GM12878 (cell line): ENCODE measurements around the gene FCHSD2. TPM values are rescaled to one million over a fixed set of nuclear protein-coding genes. Genes with fewer than 3 reads are reported as not detected.

Source experiments
- ATAC-seq: fragments of 200-7000 bp; cut with Tn5 transposase; 3 replicates; pipeline ENCODE4 v1.9.1; 2020; ENCODE audit warnings: mild to moderate bottlenecking, moderate library complexity
- BruUV-seq: library from RNA; stranded (reverse); fragments of 400-500 nt; replicated peaks from 2 replicates; lab custom pipeline; 2021; lab: Mats Ljungman, UMichigan
- CTCF ChIA-PET: fragments of 300-600 bp; sonication (Branson Sonifier 250); formaldehyde crosslinking; extraction: SDS; loops from one replicate; lab custom pipeline; 2021; ENCODE audit warnings: inconsistent platforms; lab: Yijun Ruan, JAX
- POLR2A ChIA-PET: fragments of 350-600 bp; formaldehyde crosslinking; extraction: SDS; loops from one replicate; lab custom pipeline; 2021; ENCODE audit warnings: inconsistent platforms; lab: Charles Lee
- RAD21 ChIA-PET: fragments of 300-600 bp; sonication (Branson Sonifier 250); formaldehyde crosslinking; loops from one replicate; lab custom pipeline; 2023; ENCODE audit warnings: antibody characterized with exemption; ENCODE audit not compliant: unreplicated experiment; lab: Charles Lee
- SMC1A ChIA-PET: fragments of 300-600 bp; sonication (Branson Sonifier 250); formaldehyde crosslinking; loops from one replicate; lab custom pipeline; 2023; ENCODE audit not compliant: unreplicated experiment, uncharacterized antibody; lab: Charles Lee
- DNase-seq: peaks from one replicate; pipeline ENCODE4 v3.0.0-alpha.2; 2011; ENCODE audit warnings: low read depth, low spot score
- FAIRE-seq: peaks from 3 replicates; lab custom pipeline; 2011; peaks lifted over from hg19 to GRCh38; lab: Jason Lieb, UNC
- H2AFZ ChIP-seq: 2 replicates; pipeline ENCODE4 v1.6.0; 2011; ENCODE audit warnings: low read depth, low read length, control low read depth; ENCODE audit not compliant: control insufficient read depth
- H3K27ac ChIP-seq: 2 replicates; pipeline ENCODE4 v1.5.1; 2011; ENCODE audit warnings: control low read depth; ENCODE audit not compliant: control insufficient read depth, insufficient read depth
- H3K27me3 ChIP-seq, 2 experiments: replicated peaks in 1 of 2; 2 replicates each; pipeline versions ENCODE4 v1.6.0 to v1.6.1; 2011; ENCODE audit warnings: low read length in 1 of 2; ENCODE audit not compliant: control insufficient read depth in 2 of 2, insufficient read depth in 2 of 2
- H3K36me3 ChIP-seq, 2 experiments: 2 replicates each; pipeline ENCODE4 v1.5.1; 2011; ENCODE audit warnings: low read length in 1 of 2; ENCODE audit not compliant: control insufficient read depth in 2 of 2, insufficient read depth in 2 of 2
- H3K4me1 ChIP-seq: 2 replicates; pipeline ENCODE4 v1.6.1; 2011; ENCODE audit warnings: mild to moderate bottlenecking, low read length, moderate library complexity, mixed read lengths; ENCODE audit not compliant: control insufficient read depth, insufficient read depth
- H3K4me2 ChIP-seq: 2 replicates; pipeline ENCODE4 v1.6.0; 2011; ENCODE audit warnings: control low read depth; ENCODE audit not compliant: control insufficient read depth, insufficient read depth
- H3K4me3 ChIP-seq: fragments of 200-600 bp; sonication (generic); 2 replicates; pipeline ENCODE4 v1.5.1; 2016
- H3K79me2 ChIP-seq: 2 replicates; pipeline ENCODE4 v1.6.0; 2011; ENCODE audit warnings: low read length; ENCODE audit not compliant: control insufficient read depth, insufficient read depth
- H3K9ac ChIP-seq: 2 replicates; pipeline ENCODE4 v1.8.0; 2011; ENCODE audit warnings: low read length, control low read depth, mixed read lengths; ENCODE audit not compliant: control insufficient read depth, insufficient read depth
- H3K9me3 ChIP-seq: replicated peaks from 3 replicates; pipeline ENCODE4 v1.5.1; 2011; ENCODE audit warnings: mild to moderate bottlenecking, low read length; ENCODE audit not compliant: control insufficient read depth, insufficient read depth
- H4K20me1 ChIP-seq: 2 replicates; pipeline ENCODE4 v1.6.0; 2011; ENCODE audit not compliant: control insufficient read depth, insufficient read depth
- ATF7 ChIP-seq: fragments of 450-650 bp; IDR thresholded peaks from 2 replicates; pipeline ENCODE4 v1.6.1; 2016; ENCODE audit warnings: low read depth, mild to moderate bottlenecking
- BRCA1 ChIP-seq: IDR thresholded peaks from 2 replicates; pipeline ENCODE4 v1.6.1; 2011; ENCODE audit warnings: low read depth, low read length, improper control_type of control experiment
- EGR1 ChIP-seq, 2 experiments: IDR thresholded peaks; 1 replicate in 1 of 2; 2 replicates in 1 of 2; pipeline ENCODE4 v1.6.1; 2011 to 2012; ENCODE audit warnings: low read depth in 2 of 2, low read length in 2 of 2, borderline replicate concordance in 1 of 2, mild to moderate bottlenecking in 1 of 2, moderate library complexity in 1 of 2
- GABPA ChIP-seq: IDR thresholded peaks from 2 replicates; pipeline ENCODE4 v1.6.1; 2014; ENCODE audit warnings: antibody characterized with exemption, low read depth, mild to moderate bottlenecking, inconsistent platforms
- IKZF2 ChIP-seq, 2 experiments: fragments of 450-650 bp; IDR thresholded peaks; 2 replicates each; pipeline ENCODE4 v1.6.1; 2017; ENCODE audit warnings: mild to moderate bottlenecking in 2 of 2, moderate library complexity in 2 of 2
- NFIC ChIP-seq: IDR thresholded peaks from 2 replicates; pipeline ENCODE4 v1.6.1; 2012; ENCODE audit warnings: low read depth, mild to moderate bottlenecking, inconsistent platforms, low read length, moderate library complexity
- PAX8 ChIP-seq: fragments of 450-650 bp; IDR thresholded peaks from 2 replicates; pipeline ENCODE4 v1.6.1; 2017; ENCODE audit warnings: mild to moderate bottlenecking, moderate library complexity
- POLR2A ChIP-seq: IDR thresholded peaks from 2 replicates; pipeline ENCODE4 v1.6.1; 2011; ENCODE audit warnings: low read depth, mild to moderate bottlenecking, low read length
- SMARCA5 ChIP-seq: fragments of 450-650 bp; IDR thresholded peaks from 2 replicates; pipeline ENCODE4 v1.6.1; 2017; ENCODE audit warnings: mild to moderate bottlenecking
- SPI1 ChIP-seq: IDR thresholded peaks from 2 replicates; pipeline ENCODE4 v1.6.1; 2011; ENCODE audit warnings: low read depth, mild to moderate bottlenecking, low read length, moderate library complexity, borderline replicate concordance; ENCODE audit not compliant: insufficient read depth
- SUZ12 ChIP-seq: fragments of 200-600 bp; sonication (generic); IDR thresholded peaks from one replicate; pipeline ENCODE4 v1.6.1; 2018; ENCODE audit warnings: antibody characterized with exemption, mild to moderate bottlenecking; ENCODE audit not compliant: unreplicated experiment
- TCF7 ChIP-seq: IDR thresholded peaks from 2 replicates; pipeline ENCODE4 v1.6.1; 2014; ENCODE audit warnings: antibody characterized with exemption, borderline replicate concordance
- ZNF274 ChIP-seq: IDR thresholded peaks from one replicate; pipeline ENCODE4 v1.8.0; 2011; ENCODE audit not compliant: insufficient read length, insufficient read depth
- ZZZ3 ChIP-seq: IDR thresholded peaks from 2 replicates; pipeline ENCODE4 v1.6.1; 2011; ENCODE audit warnings: low read depth; ENCODE audit not compliant: control insufficient read depth, insufficient read length
- WGBS: methylation state at CpG from one replicate; pipeline ENCODE4 v1.1.6; 2016; ENCODE audit warnings: low lambda C conversion rate; ENCODE audit not compliant: insufficient replicate concordance, insufficient coverage; ENCODE audit errors: missing lambda C conversion rate; 5-methylcytosine and 5-hydroxymethylcytosine counted together
- in situ Hi-C: fragments of 300-500 bp; cut with MboI; formaldehyde crosslinking; loops from 9 replicates; pipeline ENCODE4 v1.14.3; 2018; ENCODE audit warnings: mixed read lengths
- intact Hi-C: fragments of 100-400 bp; cut with micrococcal nuclease; formaldehyde crosslinking; loops from one replicate; pipeline ENCODE4 v1.14.2; 2022; ENCODE audit not compliant: unreplicated experiment
- polyA plus RNA-seq, 11 experiments: library from polyadenylated mRNA; depleted of rRNA in 4 of 11; unstranded in 6 of 11; stranded (reverse) in 5 of 11; fragments of >200 nt; fragmentation: Nextera tagmentation in 4 of 11; fragmentation: Illumina TruSeq in 1 of 11; extraction: Ambion mirVana in 4 of 11; extraction: Trizol in 1 of 11; gene quantifications; 1 replicate in 1 of 11; 2 replicates in 10 of 11; pipeline versions ENCODE4 v1.2.1 to v1.2.3, GENCODE V29; 2011 to 2016; ENCODE audit warnings: inconsistent platforms in 2 of 11, missing spikeins in 2 of 11, low read depth in 1 of 11
- total RNA-seq, 4 experiments: library from RNA; depleted of rRNA in 3 of 4; stranded (reverse); fragments of >200 nt in 3 of 4; fragmentation: Illumina TruSeq in 1 of 4; extraction: Trizol in 1 of 4; gene quantifications; 2 replicates each; pipeline versions ENCODE4 v1.2.1 to v1.2.3, GENCODE V29; 2013 to 2021
- TF ChIP-seq, protein P1 (sequence below): IDR thresholded peaks from 2 replicates; pipeline ENCODE4 v1.6.1; 2012; ENCODE audit warnings: low read length, inconsistent platforms
- TF ChIP-seq, protein P2 (sequence below): fragments of 150-350 bp; IDR thresholded peaks from 2 replicates; pipeline ENCODE4 v1.6.1; 2016; ENCODE audit warnings: low read depth, low read length

Gene FCHSD2
- total and polyA plus RNA-seq, 10 of the 15 experiments (the other 5 are each of a cell fraction or from before 2014, with no cell fraction given), result 13.2 to 89.8 (median 47.8) TPM

DNA sequence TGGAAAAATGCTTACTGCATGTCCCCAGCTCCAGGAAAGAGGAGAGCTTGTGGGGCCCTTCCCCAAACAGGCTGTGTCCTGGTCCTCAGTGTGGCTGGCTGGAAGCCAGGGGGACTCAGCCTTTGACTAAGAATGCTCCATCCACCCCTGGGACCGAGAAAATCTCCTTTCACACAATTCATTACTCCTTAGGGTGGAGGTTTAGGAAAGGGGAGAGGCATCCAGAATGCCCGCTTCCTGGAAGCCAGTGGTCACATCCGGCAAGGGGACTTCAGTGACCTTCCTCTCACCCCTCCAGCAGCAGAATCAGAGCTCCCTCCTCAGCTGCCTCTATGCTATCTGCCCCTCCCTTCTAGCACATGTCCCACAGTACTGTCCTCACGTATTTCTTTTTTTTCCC, 306.0 kb downstream of the FCHSD2 start:
- no TSS peak for BruUV-seq
- intact Hi-C loops (no loop called here), in situ Hi-C loops (loop anchor here (25.0 kb wide), 1 partner anchor 351 kb away; no protein-coding TSS in a partner anchor)
- H3K4me3 ChIP-seq, result no peak overlapping the region
- ChIA-PET CTCF (interaction anchor here (1.0 to 3.2 kb wide), 3 partner anchors 42 to 341 kb away, joined by 4 to 14 read pairs (median 4); partner anchors contain the start of gene STARD10), SMC1A (interaction anchor here (0.7 to 8.0 kb wide), 3 partner anchors 111 to 345 kb away, joined by 3 to 65 read pairs (median 4); no protein-coding TSS in a partner anchor), POLR2A (interaction anchor here (0.7 kb wide), 1 partner anchor 173 kb away, joined by 7 read pairs; no protein-coding TSS in a partner anchor), RAD21 (interaction anchor here (0.7 kb wide), 1 partner anchor 345 kb away, joined by 3 read pairs; no protein-coding TSS in a partner anchor)
- peaks cover 26 to 42% of the 10 kb centered on the region in 2 experiments for H3K36me3 ChIP-seq
- H3K27ac ChIP-seq, result no peak overlapping the region
- no peak for FAIRE-seq
- no peak overlapping the region for H3K9ac ChIP-seq
- TF ChIP-seq GABPA, result no peak
- TF ChIP-seq NFIC, result no peak
- no peak for TF ChIP-seq POLR2A
- no peak for TF ChIP-seq ZZZ3
- TF ChIP-seq ATF7, result no peak
- no peak for TF ChIP-seq IKZF2 (IDR thresholded peaks at IDR 0.05)
- TF ChIP-seq SUZ12, result no peak
- TF ChIP-seq, protein P1, sequence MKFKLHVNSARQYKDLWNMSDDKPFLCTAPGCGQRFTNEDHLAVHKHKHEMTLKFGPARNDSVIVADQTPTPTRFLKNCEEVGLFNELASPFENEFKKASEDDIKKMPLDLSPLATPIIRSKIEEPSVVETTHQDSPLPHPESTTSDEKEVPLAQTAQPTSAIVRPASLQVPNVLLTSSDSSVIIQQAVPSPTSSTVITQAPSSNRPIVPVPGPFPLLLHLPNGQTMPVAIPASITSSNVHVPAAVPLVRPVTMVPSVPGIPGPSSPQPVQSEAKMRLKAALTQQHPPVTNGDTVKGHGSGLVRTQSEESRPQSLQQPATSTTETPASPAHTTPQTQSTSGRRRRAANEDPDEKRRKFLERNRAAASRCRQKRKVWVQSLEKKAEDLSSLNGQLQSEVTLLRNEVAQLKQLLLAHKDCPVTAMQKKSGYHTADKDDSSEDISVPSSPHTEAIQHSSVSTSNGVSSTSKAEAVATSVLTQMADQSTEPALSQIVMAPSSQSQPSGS, result no peak
- no peak for TF ChIP-seq ZNF274
- no peak for TF ChIP-seq TCF7
- TF ChIP-seq BRCA1, result no peak
- TF ChIP-seq SMARCA5, result no peak
- no peak for TF ChIP-seq EGR1 (IDR thresholded peaks at IDR 0.05; ENCODE audit: borderline replicate concordance in 1 of 2, low read depth in 2 of 2, low read length in 2 of 2)
- no peak for TF ChIP-seq PAX8
- no peak for TF ChIP-seq SPI1
- TF ChIP-seq, protein P2, sequence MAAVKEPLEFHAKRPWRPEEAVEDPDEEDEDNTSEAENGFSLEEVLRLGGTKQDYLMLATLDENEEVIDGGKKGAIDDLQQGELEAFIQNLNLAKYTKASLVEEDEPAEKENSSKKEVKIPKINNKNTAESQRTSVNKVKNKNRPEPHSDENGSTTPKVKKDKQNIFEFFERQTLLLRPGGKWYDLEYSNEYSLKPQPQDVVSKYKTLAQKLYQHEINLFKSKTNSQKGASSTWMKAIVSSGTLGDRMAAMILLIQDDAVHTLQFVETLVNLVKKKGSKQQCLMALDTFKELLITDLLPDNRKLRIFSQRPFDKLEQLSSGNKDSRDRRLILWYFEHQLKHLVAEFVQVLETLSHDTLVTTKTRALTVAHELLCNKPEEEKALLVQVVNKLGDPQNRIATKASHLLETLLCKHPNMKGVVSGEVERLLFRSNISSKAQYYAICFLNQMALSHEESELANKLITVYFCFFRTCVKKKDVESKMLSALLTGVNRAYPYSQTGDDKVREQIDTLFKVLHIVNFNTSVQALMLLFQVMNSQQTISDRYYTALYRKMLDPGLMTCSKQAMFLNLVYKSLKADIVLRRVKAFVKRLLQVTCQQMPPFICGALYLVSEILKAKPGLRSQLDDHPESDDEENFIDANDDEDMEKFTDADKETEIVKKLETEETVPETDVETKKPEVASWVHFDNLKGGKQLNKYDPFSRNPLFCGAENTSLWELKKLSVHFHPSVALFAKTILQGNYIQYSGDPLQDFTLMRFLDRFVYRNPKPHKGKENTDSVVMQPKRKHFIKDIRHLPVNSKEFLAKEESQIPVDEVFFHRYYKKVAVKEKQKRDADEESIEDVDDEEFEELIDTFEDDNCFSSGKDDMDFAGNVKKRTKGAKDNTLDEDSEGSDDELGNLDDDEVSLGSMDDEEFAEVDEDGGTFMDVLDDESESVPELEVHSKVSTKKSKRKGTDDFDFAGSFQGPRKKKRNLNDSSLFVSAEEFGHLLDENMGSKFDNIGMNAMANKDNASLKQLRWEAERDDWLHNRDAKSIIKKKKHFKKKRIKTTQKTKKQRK, result no peak
- no peaks in the 10 kb centered on the region for H3K79me2 ChIP-seq
- WGBS, result 95% methylated on average over 4 of the region's 4 CpGs
- no peaks in the 10 kb centered on the region for H3K9me3 ChIP-seq
- H4K20me1 ChIP-seq, result no peaks in the 10 kb centered on the region; the same call in 1 of the 2 replicates
- no peaks in the 10 kb centered on the region for H3K27me3 ChIP-seq
- no peak overlapping the region for H2AFZ ChIP-seq
- DNase-seq, result no peak
- no peaks in the 10 kb centered on the region for H3K4me1 ChIP-seq
- no peak overlapping the region for H3K4me2 ChIP-seq
- no peak for ATAC-seq
